ENCODE measurements around the gene HPS6.

DNA sequence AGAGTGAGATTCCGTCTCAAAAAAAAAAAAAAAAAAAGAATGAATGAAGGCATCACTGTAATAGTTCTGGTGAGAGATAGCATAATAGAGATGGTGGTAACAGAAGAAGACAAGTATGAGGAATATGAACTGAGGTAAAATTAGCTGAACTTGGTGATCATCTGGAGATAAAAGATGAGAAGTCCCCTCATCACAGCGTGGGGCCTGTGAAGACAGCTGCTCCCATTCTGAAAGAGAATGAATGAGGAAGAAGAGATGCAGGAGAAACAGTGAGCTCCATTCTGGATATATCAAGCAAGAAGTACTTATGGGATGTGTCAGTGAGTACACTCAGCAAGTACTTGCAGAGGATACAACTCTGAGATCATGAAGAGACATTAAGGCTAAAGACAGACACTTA is 37.9 kb upstream of the HPS6 start:
- peak in 1 of 2 donors; percentile 16 for TF ChIP-seq POLR2A (IDR thresholded peaks at IDR 0.05)
- TF ChIP-seq, protein P1, sequence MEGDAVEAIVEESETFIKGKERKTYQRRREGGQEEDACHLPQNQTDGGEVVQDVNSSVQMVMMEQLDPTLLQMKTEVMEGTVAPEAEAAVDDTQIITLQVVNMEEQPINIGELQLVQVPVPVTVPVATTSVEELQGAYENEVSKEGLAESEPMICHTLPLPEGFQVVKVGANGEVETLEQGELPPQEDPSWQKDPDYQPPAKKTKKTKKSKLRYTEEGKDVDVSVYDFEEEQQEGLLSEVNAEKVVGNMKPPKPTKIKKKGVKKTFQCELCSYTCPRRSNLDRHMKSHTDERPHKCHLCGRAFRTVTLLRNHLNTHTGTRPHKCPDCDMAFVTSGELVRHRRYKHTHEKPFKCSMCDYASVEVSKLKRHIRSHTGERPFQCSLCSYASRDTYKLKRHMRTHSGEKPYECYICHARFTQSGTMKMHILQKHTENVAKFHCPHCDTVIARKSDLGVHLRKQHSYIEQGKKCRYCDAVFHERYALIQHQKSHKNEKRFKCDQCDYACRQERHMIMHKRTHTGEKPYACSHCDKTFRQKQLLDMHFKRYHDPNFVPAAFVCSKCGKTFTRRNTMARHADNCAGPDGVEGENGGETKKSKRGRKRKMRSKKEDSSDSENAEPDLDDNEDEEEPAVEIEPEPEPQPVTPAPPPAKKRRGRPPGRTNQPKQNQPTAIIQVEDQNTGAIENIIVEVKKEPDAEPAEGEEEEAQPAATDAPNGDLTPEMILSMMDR (IDR thresholded peaks at IDR 0.05) = no peak

Measured in adrenal gland (tissue), 5 donors.